GM21786 (cell line): Measurements from ENCODE around the gene MARCHF2.
A peak's percentile ranks its signal among the peaks of the same experiment; 100 is the strongest.

Experiments used
- ATAC-seq: cut with Tn5 transposase; IDR thresholded peaks from one replicate; pipeline ENCODE4 v1.9.1; 2021; ENCODE audit not compliant: unreplicated experiment

MARCHF2 gene

GRCh38 chr19:8387688-8388611 is 25.2 kb upstream of the MARCHF2 start:
- ATAC-seq = no peak

- ATAC-seq = no peak
Measured at GRCh38 chr19:8388612-8388958, 24.5 kb upstream of the MARCHF2 start.

- peak; percentile 87 for ATAC-seq
Measured at GRCh38 chr19:8389891-8390616, 23.1 kb upstream of the MARCHF2 start, which contains the start of gene RAB11B. RAB11B (plus strand) TSS chr19:8390360; CDS start chr19:8390417, 57 bp downstream.

GRCh38 chr19:8390617-8390981 is 22.5 kb upstream of the MARCHF2 start:
- ATAC-seq = peak; percentile 26

GRCh38 chr19:8391198-8392016 is 21.7 kb upstream of the MARCHF2 start:
- no peak for ATAC-seq

- no peak for ATAC-seq
Measured at GRCh38 chr19:8392017-8392591, 21.0 kb upstream of the MARCHF2 start.

- ATAC-seq = no peak
Measured at GRCh38 chr19:8393192-8393870, 19.8 kb upstream of the MARCHF2 start.

GRCh38 chr19:8393871-8394250 is 19.2 kb upstream of the MARCHF2 start:
- ATAC-seq = no peak

GRCh38 chr19:8395621-8396082 is 17.5 kb upstream of the MARCHF2 start:
- ATAC-seq = no peak

- ATAC-seq = no peak
Measured at GRCh38 chr19:8396185-8396562, 16.9 kb upstream of the MARCHF2 start.

- no peak for ATAC-seq
Measured at GRCh38 chr19:8396563-8397203, 16.4 kb upstream of the MARCHF2 start.

- ATAC-seq = no peak
Measured at GRCh38 chr19:8397271-8397670, 15.8 kb upstream of the MARCHF2 start.

GRCh38 chr19:8397746-8398310 is 15.3 kb upstream of the MARCHF2 start:
- ATAC-seq = no peak

- ATAC-seq = no peak
Measured at GRCh38 chr19:8398311-8398771, 14.8 kb upstream of the MARCHF2 start.

- ATAC-seq = no peak
Measured at GRCh38 chr19:8399681-8400188, 13.4 kb upstream of the MARCHF2 start.

- no peak for ATAC-seq
Measured at GRCh38 chr19:8401981-8402411, 11.1 kb upstream of the MARCHF2 start.

GRCh38 chr19:8403098-8403819 is 9.8 kb upstream of the MARCHF2 start:
- ATAC-seq = no peak

GRCh38 chr19:8403820-8404109 is 9.3 kb upstream of the MARCHF2 start:
- ATAC-seq = no peak
